Ovary (tissue), 1 donor: ENCODE data around the gene GTF2H1.

Experiments
- EP300 ChIP-seq: sonication (generic); formaldehyde crosslinking; IDR thresholded peaks from one replicate; pipeline ENCODE4 v1.6.1; 2017; ENCODE audit warnings: antibody characterized with exemption
- POLR2A ChIP-seq: fragments of 450-650 bp; IDR thresholded peaks from one replicate; pipeline ENCODE4 v1.6.1; 2017; ENCODE audit warnings: antibody characterized with exemption, mild to moderate bottlenecking, moderate library complexity

DNA sequence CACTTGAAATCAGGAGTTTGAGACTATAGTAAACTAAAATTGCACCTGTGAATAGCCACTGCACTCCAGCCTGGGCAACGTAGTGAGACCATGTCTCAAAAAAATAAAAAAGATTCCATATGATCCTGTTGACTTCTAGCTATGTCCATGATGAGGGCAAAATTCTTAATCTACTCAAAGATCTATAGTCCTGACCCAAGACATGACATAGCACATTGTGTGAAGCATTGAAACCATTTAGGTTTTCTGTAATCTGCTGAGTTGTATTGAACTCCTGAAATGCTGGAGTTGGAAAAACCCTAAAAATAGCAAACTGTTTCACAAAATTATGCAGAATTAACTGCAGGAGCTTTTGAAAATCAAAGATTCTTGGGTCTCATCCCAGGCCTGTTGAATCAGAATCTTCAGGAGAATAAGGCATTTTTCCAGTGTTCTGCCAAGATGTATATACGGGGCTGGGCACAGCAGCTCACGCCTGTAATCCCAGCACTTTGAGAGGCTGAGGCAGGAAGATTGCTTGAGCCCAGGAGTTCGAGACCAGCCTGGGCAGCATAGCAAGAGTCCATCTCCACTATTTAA, 42.2 kb downstream of the GTF2H1 start:
- TF ChIP-seq POLR2A (no peak), EP300 (no peak)
